Activated T-helper 17 cell treated with anti-CD3 and anti-CD28 coated beads, Interleukin-2, amount 50 U/mL, for 72 hours (primary cell): ENCODE measurements around the gene MAML3. TPM values are rescaled to one million over a fixed set of nuclear protein-coding genes. Genes with fewer than 3 reads are reported as not detected.

Source experiments
- ATAC-seq: fragments of 150-1000 bp; cut with Tn5 transposase; replicated peaks from 2 replicates; pipeline ENCODE4 v1.10.0; 2021; ENCODE audit warnings: mild to moderate bottlenecking, moderate library complexity
- H3K27ac Mint-ChIP-seq: one replicate; pipeline ENCODE4 v1.8.0; 2022; ENCODE audit warnings: mixed read lengths
- H3K27me3 Mint-ChIP-seq: one replicate; pipeline ENCODE4 v1.8.0; 2022; ENCODE audit warnings: mixed read lengths
- H3K36me3 Mint-ChIP-seq: one replicate; pipeline ENCODE4 v1.8.0; 2022; ENCODE audit warnings: low read depth, mild to moderate bottlenecking, mixed read lengths
- H3K4me1 Mint-ChIP-seq: one replicate; pipeline ENCODE4 v1.8.0; 2022; ENCODE audit warnings: mixed read lengths
- H3K4me3 Mint-ChIP-seq: one replicate; pipeline ENCODE4 v1.8.0; 2022; ENCODE audit warnings: mild to moderate bottlenecking, mixed read lengths
- H3K9me3 Mint-ChIP-seq: one replicate; pipeline ENCODE4 v1.8.0; 2022; ENCODE audit warnings: mixed read lengths
- total RNA-seq, 2 donors: library from RNA; stranded (reverse); gene quantifications; one replicate each; pipeline ENCODE4 v1.2.3, GENCODE V29; 2022

MAML3 gene
- total RNA-seq, 2 donors from 2014 or later: 0.98 to 1.3 TPM

DNA sequence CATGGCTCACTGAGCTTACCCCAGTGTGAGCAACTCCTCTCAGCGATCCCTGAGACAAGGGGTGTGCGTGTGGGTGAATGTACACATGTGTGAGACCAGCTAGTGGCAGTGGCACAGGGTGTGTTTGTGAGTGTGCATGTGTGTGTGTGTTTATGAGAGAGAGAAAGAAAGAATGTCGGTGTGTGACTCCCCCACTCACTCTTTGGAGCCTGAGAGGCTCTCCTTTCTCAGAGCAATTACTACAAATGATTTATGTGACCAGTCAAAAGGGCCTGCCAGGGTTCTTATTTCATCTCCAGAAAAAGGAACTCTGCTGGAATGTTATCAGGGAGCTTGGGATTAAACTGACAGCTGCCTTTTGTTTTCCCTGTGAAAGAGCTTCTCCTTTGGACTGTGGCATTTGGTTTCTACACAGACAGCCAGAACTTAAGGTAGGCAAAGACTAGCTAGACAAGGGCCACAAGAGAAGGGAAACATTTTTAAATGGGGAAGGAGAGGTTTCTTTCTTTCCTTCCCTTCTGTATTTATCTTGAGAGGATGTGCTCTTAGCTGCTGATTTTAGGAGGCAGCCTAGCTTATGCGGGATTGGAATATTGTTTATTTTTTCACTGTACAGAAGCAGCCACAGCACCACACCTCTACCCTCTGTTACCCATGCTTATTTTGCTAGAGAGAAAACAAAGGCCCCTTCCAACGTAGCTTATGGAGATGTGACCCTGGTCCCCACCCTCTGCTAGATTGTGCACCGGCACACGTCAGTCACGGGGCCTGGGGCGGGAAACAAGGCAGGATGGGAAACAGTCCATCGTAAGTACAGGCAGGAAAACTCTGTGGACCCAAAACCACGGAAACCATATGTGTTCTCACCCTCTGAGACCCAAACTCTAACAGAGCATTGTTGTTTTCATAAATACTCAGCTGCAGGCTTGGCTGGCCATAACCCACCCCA, 344.9 kb downstream of the MAML3 start:
- no peak overlapping the region for H3K4me3 Mint-ChIP-seq
- no peaks in the 10 kb centered on the region for H3K36me3 Mint-ChIP-seq
- H3K9me3 Mint-ChIP-seq: peaks cover 3% of the 10 kb centered on the region
- no peaks in the 10 kb centered on the region for H3K4me1 Mint-ChIP-seq
- H3K27ac Mint-ChIP-seq: no peak overlapping the region
- H3K27me3 Mint-ChIP-seq: peaks cover 18% of the 10 kb centered on the region
- ATAC-seq: no peak

- Mint-ChIP-seq H3K27me3 (peaks cover 18% of the 10 kb centered on the region), H3K27ac (no peak overlapping the region), H3K9me3 (peaks cover 3% of the 10 kb centered on the region), H3K36me3 (no peaks in the 10 kb centered on the region), H3K4me1 (no peaks in the 10 kb centered on the region), H3K4me3 (no peak overlapping the region)
- no peak for ATAC-seq
These were observed 345.6 kb downstream of the MAML3 start for GRCh38 chr4:139808381-139808807.

DNA sequence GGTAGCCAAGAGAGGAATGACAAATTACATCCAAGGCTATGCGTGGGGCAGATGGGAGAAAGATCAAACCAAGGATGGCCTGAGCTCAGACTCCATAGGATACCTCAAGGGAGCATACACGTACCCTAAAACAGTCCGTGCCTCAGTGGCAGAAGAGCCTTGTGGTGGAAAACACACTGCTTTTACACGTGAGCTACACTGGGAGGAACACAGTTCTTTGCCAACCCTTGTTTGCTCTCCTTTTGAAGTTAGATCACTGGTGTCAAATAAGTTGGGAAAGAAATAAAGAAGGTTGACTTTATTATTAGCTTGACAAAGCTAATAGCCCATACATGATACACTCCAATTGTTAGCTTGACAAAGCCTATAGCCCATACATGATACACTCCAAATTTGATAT, 346.5 kb downstream of the MAML3 start:
- no peak overlapping the region for H3K27ac Mint-ChIP-seq
- peaks cover 3% of the 10 kb centered on the region for H3K9me3 Mint-ChIP-seq
- H3K4me3 Mint-ChIP-seq: no peak overlapping the region
- no peak for ATAC-seq
- no peaks in the 10 kb centered on the region for H3K36me3 Mint-ChIP-seq
- no peaks in the 10 kb centered on the region for H3K4me1 Mint-ChIP-seq
- H3K27me3 Mint-ChIP-seq: peaks cover 18% of the 10 kb centered on the region

DNA sequence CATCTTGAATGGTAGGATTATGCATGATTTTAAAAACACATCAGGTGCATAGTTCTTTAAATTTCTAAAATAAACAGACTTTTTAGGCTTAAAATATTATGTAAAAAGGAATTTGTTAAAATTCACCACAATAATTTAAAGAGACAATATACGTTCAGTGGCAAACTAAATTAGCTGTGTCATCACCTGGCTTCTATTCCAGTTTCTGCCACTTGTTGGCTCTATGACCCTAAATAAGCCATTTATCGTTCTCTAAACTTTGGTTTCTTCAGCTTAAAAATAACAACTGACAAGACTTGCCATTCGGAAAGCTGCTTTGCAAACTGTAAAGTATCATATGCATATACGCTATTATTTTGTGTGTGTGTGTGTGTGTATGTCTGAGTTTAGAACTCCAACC, 347.1 kb downstream of the MAML3 start:
- no peak for ATAC-seq
- no peak overlapping the region for H3K27ac Mint-ChIP-seq
- no peak overlapping the region for H3K4me3 Mint-ChIP-seq
- H3K27me3 Mint-ChIP-seq: peaks cover 22% of the 10 kb centered on the region
- H3K36me3 Mint-ChIP-seq: no peaks in the 10 kb centered on the region
- no peaks in the 10 kb centered on the region for H3K4me1 Mint-ChIP-seq
- H3K9me3 Mint-ChIP-seq: peaks cover 3% of the 10 kb centered on the region

DNA sequence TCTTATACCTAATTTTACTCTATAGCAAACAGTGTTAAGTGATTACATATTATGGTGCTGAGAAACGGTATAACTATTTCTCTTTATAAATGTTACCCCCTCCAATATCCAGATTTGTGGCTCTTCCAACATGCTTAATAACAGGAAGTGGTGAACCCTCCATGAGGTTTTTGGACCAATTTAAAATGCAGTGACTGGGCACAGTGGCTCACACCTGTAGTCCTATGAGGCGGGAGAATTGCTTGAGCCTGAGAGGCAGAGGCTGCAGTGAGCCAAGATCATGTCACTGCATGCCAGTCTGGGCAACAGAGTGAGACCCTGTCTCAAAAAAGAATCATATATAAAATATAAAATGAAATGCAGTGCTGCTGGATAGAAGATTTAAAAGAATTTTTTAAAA, 351.1 kb downstream of the MAML3 start:
- no peak for ATAC-seq
- no peaks in the 10 kb centered on the region for H3K36me3 Mint-ChIP-seq
- H3K9me3 Mint-ChIP-seq: no peaks in the 10 kb centered on the region
- no peak overlapping the region for H3K27ac Mint-ChIP-seq
- H3K4me1 Mint-ChIP-seq: no peaks in the 10 kb centered on the region
- H3K4me3 Mint-ChIP-seq: no peak overlapping the region
- peaks cover 12% of the 10 kb centered on the region for H3K27me3 Mint-ChIP-seq

DNA sequence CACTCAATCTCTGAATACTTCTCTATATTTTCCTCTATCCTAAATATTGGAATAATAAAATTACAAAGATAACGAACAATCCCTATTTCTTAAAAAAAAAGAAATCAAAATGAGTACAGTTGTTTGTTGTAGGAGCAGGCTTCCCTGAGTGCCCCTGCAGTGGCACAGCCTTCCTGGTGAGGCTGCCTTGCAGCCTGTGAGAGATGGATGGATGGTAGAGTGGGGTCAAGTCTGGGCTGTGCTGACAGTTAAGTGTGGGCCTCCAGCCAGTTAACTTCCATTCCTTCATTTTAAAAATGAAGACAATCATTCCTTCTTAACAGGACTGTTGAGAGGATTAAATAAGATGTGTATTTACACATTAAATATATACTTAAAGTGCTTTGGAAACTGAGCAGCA, 351.5 kb downstream of the MAML3 start:
- Mint-ChIP-seq H3K36me3 (no peaks in the 10 kb centered on the region), H3K4me1 (no peaks in the 10 kb centered on the region), H3K4me3 (no peak overlapping the region), H3K27me3 (peaks cover 11% of the 10 kb centered on the region), H3K27ac (no peak overlapping the region), H3K9me3 (no peaks in the 10 kb centered on the region)
- ATAC-seq: no peak

GRCh38 chr4:139801895-139802294, 352.1 kb downstream of the MAML3 start:
- Mint-ChIP-seq H3K4me3 (no peak overlapping the region), H3K36me3 (no peaks in the 10 kb centered on the region), H3K9me3 (no peaks in the 10 kb centered on the region), H3K27me3 (peaks cover 7% of the 10 kb centered on the region), H3K4me1 (no peaks in the 10 kb centered on the region), H3K27ac (no peak overlapping the region)
- ATAC-seq: no peak

- Mint-ChIP-seq H3K4me3 (no peak overlapping the region), H3K36me3 (no peaks in the 10 kb centered on the region), H3K27me3 (peaks cover 7% of the 10 kb centered on the region), H3K27ac (no peak overlapping the region), H3K4me1 (no peaks in the 10 kb centered on the region), H3K9me3 (no peaks in the 10 kb centered on the region)
- ATAC-seq: no peak
These were observed 353.9 kb downstream of the MAML3 start for GRCh38 chr4:139800082-139800481.

DNA sequence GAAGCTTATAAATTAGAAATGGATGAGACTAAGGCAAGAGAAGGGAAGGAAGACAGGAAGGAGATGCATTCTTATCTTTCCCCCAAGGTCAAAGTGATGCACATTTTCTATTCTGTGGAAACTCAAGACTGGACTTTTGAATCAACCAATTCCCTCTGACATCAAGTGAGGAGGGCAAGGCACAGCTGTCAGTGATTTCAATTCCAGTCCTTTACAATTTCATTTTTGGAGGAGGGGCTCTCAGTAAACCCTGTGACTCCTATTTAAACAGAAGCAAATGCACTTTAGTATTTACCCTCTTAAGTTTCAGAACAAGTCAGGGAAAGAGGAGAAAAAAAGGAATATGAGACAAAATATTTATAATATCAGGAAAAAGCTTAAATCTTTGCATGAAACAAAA, 354.4 kb downstream of the MAML3 start:
- Mint-ChIP-seq H3K27ac (no peak overlapping the region), H3K9me3 (no peaks in the 10 kb centered on the region), H3K36me3 (no peaks in the 10 kb centered on the region), H3K4me3 (no peak overlapping the region), H3K4me1 (no peaks in the 10 kb centered on the region), H3K27me3 (peaks cover 8% of the 10 kb centered on the region)
- ATAC-seq: no peak

GRCh38 chr4:139798456-139798855, 355.5 kb downstream of the MAML3 start:
- H3K36me3 Mint-ChIP-seq: no peaks in the 10 kb centered on the region
- no peak overlapping the region for H3K27ac Mint-ChIP-seq
- no peaks in the 10 kb centered on the region for H3K4me1 Mint-ChIP-seq
- H3K9me3 Mint-ChIP-seq: no peaks in the 10 kb centered on the region
- peak; percentile 81 for ATAC-seq
- H3K4me3 Mint-ChIP-seq: no peak overlapping the region
- H3K27me3 Mint-ChIP-seq: peaks cover 12% of the 10 kb centered on the region

GRCh38 chr4:139797287-139797686, 356.7 kb downstream of the MAML3 start:
- H3K9me3 Mint-ChIP-seq: no peaks in the 10 kb centered on the region
- no peaks in the 10 kb centered on the region for H3K4me1 Mint-ChIP-seq
- H3K36me3 Mint-ChIP-seq: no peaks in the 10 kb centered on the region
- H3K27ac Mint-ChIP-seq: no peak overlapping the region
- ATAC-seq: no peak
- peaks cover 14% of the 10 kb centered on the region for H3K27me3 Mint-ChIP-seq
- no peak overlapping the region for H3K4me3 Mint-ChIP-seq

- ATAC-seq: no peak
- no peak overlapping the region for H3K27ac Mint-ChIP-seq
- H3K9me3 Mint-ChIP-seq: no peaks in the 10 kb centered on the region
These were observed 358.3 kb downstream of the MAML3 start for GRCh38 chr4:139795527-139796314.

DNA sequence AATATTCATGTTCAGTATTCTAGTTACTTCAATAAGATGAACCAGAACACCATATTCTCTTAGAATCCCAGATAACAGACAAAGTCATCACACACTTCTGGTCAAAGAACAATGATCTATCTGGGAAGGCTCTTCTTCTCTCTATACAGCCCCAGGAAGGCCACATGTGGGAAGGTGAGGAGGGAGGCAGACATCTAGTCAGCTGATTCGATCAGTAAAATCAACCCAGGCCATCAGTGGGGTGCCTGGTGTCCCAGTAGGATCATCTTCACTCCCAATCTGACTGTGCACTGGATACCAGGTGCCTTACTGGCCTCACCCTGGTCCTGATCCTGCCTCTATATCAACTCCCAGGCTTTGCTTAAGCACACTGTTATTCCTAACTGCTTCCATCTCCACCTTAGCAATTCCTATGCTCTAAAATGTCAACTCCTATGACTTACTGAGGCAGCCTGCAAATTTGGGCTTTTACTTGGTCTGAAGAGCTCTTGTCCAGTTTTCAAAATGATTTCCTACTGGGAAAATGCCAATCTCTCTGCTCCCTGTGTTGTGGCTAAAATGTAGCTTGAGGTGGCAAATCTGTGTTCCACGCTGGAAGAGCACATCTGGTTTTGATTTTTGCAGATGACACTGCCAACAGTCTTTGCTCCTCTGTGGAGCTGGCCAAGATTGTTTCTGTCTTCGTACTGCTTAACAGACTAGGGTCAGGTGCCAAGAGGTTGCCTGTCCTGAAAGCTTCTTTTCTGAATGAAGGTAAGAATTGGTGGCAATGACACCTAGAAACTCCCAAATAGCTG, 359.6 kb downstream of the MAML3 start:
- H3K4me1 Mint-ChIP-seq: no peaks in the 10 kb centered on the region
- no peak for ATAC-seq
- peaks cover 21% of the 10 kb centered on the region for H3K27me3 Mint-ChIP-seq
- H3K4me3 Mint-ChIP-seq: no peak overlapping the region
- H3K36me3 Mint-ChIP-seq: no peaks in the 10 kb centered on the region
- no peaks in the 10 kb centered on the region for H3K9me3 Mint-ChIP-seq
- no peak overlapping the region for H3K27ac Mint-ChIP-seq

More at GRCh38 chr4:139795527-139796314, 358.3 kb downstream of the MAML3 start:
- Mint-ChIP-seq H3K4me1 (no peaks in the 10 kb centered on the region), H3K36me3 (no peaks in the 10 kb centered on the region), H3K27me3 (peaks cover 15% of the 10 kb centered on the region), H3K4me3 (no peak overlapping the region)

DNA sequence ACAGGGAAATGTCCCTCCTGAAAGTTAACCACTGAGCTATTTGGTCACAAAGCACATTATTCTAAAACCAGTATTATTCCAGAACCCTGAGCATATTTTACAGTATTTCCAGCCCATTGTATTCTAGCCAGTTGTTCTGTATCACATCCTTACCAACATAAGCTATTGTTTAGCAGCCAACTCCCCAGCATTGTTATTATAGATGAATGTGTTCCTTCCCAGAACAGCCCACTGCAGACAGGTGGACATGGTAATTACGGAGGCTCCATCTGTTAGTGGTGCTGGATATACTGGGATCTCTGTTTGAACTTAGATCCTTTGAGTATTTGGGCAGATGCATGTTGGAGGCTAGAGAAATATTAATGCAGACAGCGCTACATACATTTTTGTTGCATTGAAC, 362.3 kb downstream of the MAML3 start:
- Mint-ChIP-seq H3K4me3 (no peak overlapping the region), H3K27me3 (peaks cover 26% of the 10 kb centered on the region), H3K9me3 (no peaks in the 10 kb centered on the region), H3K36me3 (no peaks in the 10 kb centered on the region), H3K27ac (no peak overlapping the region), H3K4me1 (no peaks in the 10 kb centered on the region)
- ATAC-seq: no peak
